Activated T-cell treated with anti-CD3 and anti-CD28 coated beads for 24 hours (primary cell): ENCODE results near the gene TTPAL.

ENCODE experiments used
- DNase-seq: peaks from one replicate; pipeline ENCODE4 v3.0.0-alpha.2; 2020; ENCODE audit warnings: low read depth

TTPAL gene

GRCh38 chr20:44442298-44443070, 33.2 kb upstream of the TTPAL start:
- no peak for DNase-seq

GRCh38 chr20:44445742-44446710, 29.6 kb upstream of the TTPAL start:
- no peak for DNase-seq

GRCh38 chr20:44447827-44448419, 27.8 kb upstream of the TTPAL start:
- DNase-seq, result no peak

GRCh38 chr20:44448753-44449546, 26.7 kb upstream of the TTPAL start:
- DNase-seq, result no peak

GRCh38 chr20:44449864-44450263, 25.8 kb upstream of the TTPAL start:
- no peak for DNase-seq

GRCh38 chr20:44450281-44450889, 25.3 kb upstream of the TTPAL start:
- DNase-seq, result no peak

- DNase-seq, result no peak
These were observed 24.7 kb upstream of the TTPAL start for GRCh38 chr20:44450903-44451450.

GRCh38 chr20:44454306-44454963, 21.2 kb upstream of the TTPAL start:
- no peak for DNase-seq

- DNase-seq, result no peak
These were observed 20.5 kb upstream of the TTPAL start for GRCh38 chr20:44455126-44455525.

- DNase-seq, result no peak
These were observed 19.1 kb upstream of the TTPAL start for GRCh38 chr20:44456611-44457010.

- DNase-seq, result no peak
These were observed 18.7 kb upstream of the TTPAL start for GRCh38 chr20:44457016-44457415.

GRCh38 chr20:44459271-44459670, 16.4 kb upstream of the TTPAL start:
- DNase-seq, result no peak

GRCh38 chr20:44460795-44461141, 14.9 kb upstream of the TTPAL start:
- no peak for DNase-seq

- DNase-seq, result no peak
These were observed 14.4 kb upstream of the TTPAL start for GRCh38 chr20:44461142-44461802.

- no peak for DNase-seq
These were observed 13.9 kb upstream of the TTPAL start for GRCh38 chr20:44461803-44462174.

GRCh38 chr20:44463466-44463865, 12.2 kb upstream of the TTPAL start:
- no peak for DNase-seq

- DNase-seq, result no peak
These were observed 11.2 kb upstream of the TTPAL start for GRCh38 chr20:44464514-44464913.

GRCh38 chr20:44465001-44465560, 10.6 kb upstream of the TTPAL start:
- DNase-seq, result no peak

GRCh38 chr20:44467289-44467883, 8.3 kb upstream of the TTPAL start:
- no peak for DNase-seq
